IPS-15b (cell line): Measurements from ENCODE around the gene CRAMP1.

ENCODE experiments used
- H3K27me3 ChIP-seq: one replicate; pipeline ENCODE4 v1.6.1; 2013; ENCODE audit warnings: low read length; ENCODE audit not compliant: control insufficient read depth, insufficient read depth
- H3K36me3 ChIP-seq: one replicate; pipeline ENCODE4 v1.6.1; 2013; ENCODE audit warnings: low read length; ENCODE audit not compliant: control insufficient read depth, insufficient read depth
- H3K4me1 ChIP-seq: one replicate; pipeline ENCODE4 v1.6.1; 2013; ENCODE audit warnings: mild to moderate bottlenecking, low read length; ENCODE audit not compliant: control insufficient read depth, insufficient read depth
- H3K4me3 ChIP-seq: one replicate; pipeline ENCODE4 v1.5.1; 2013; ENCODE audit warnings: low read depth, low read length
- H3K9ac ChIP-seq: one replicate; pipeline ENCODE4 v1.6.1; 2013; ENCODE audit warnings: low read depth, mild to moderate bottlenecking, low read length
- H3K9me3 ChIP-seq: one replicate; pipeline ENCODE4 v1.6.1; 2013; ENCODE audit warnings: mild to moderate bottlenecking, low read length; ENCODE audit not compliant: control insufficient read depth, insufficient read depth

The CRAMP1 gene

GRCh38 chr16:1621851-1622250 is 9.7 kb downstream of the CRAMP1 start:
- Histone ChIP-seq H3K36me3 (peaks cover 4% of the 10 kb centered on the region), H3K9ac (no peak overlapping the region), H3K4me3 (no peak overlapping the region), H3K9me3 (no peaks in the 10 kb centered on the region), H3K4me1 (no peaks in the 10 kb centered on the region), H3K27me3 (no peaks in the 10 kb centered on the region)

GRCh38 chr16:1626327-1626726 is 14.2 kb downstream of the CRAMP1 start:
- Histone ChIP-seq H3K9me3 (no peaks in the 10 kb centered on the region), H3K4me3 (no peak overlapping the region), H3K9ac (no peak overlapping the region), H3K27me3 (no peaks in the 10 kb centered on the region), H3K36me3 (peaks cover 6% of the 10 kb centered on the region), H3K4me1 (no peaks in the 10 kb centered on the region)

- Histone ChIP-seq H3K9ac (no peak overlapping the region), H3K4me1 (no peaks in the 10 kb centered on the region), H3K27me3 (no peaks in the 10 kb centered on the region), H3K36me3 (peaks cover 6% of the 10 kb centered on the region), H3K4me3 (no peak overlapping the region), H3K9me3 (no peaks in the 10 kb centered on the region)
Measured at GRCh38 chr16:1626776-1627175, 14.6 kb downstream of the CRAMP1 start.

GRCh38 chr16:1630450-1631213 is 18.5 kb downstream of the CRAMP1 start:
- H3K4me3 ChIP-seq = no peak overlapping the region
- H3K4me1 ChIP-seq = no peaks in the 10 kb centered on the region
- peak overlapping the region; percentile 37 for H3K9ac ChIP-seq
- no peaks in the 10 kb centered on the region for H3K27me3 ChIP-seq
- H3K36me3 ChIP-seq = peaks cover 25% of the 10 kb centered on the region
- no peaks in the 10 kb centered on the region for H3K9me3 ChIP-seq

- no peaks in the 10 kb centered on the region for H3K9me3 ChIP-seq
- no peak overlapping the region for H3K4me3 ChIP-seq
- no peaks in the 10 kb centered on the region for H3K4me1 ChIP-seq
- no peak overlapping the region for H3K9ac ChIP-seq
- H3K36me3 ChIP-seq = peaks cover 27% of the 10 kb centered on the region
- H3K27me3 ChIP-seq = no peaks in the 10 kb centered on the region
Measured at GRCh38 chr16:1631230-1631629, 19.1 kb downstream of the CRAMP1 start.

GRCh38 chr16:1631931-1632637 is 19.9 kb downstream of the CRAMP1 start:
- Histone ChIP-seq H3K4me3 (no peak overlapping the region), H3K4me1 (no peaks in the 10 kb centered on the region), H3K36me3 (peaks cover 30% of the 10 kb centered on the region), H3K9ac (no peak overlapping the region), H3K27me3 (no peaks in the 10 kb centered on the region), H3K9me3 (no peaks in the 10 kb centered on the region)

- H3K9me3 ChIP-seq = no peaks in the 10 kb centered on the region
- peaks cover 30% of the 10 kb centered on the region for H3K36me3 ChIP-seq
- no peak overlapping the region for H3K4me3 ChIP-seq
- no peaks in the 10 kb centered on the region for H3K4me1 ChIP-seq
- no peak overlapping the region for H3K9ac ChIP-seq
- H3K27me3 ChIP-seq = no peaks in the 10 kb centered on the region
Measured at GRCh38 chr16:1632638-1632970, 20.4 kb downstream of the CRAMP1 start.

GRCh38 chr16:1633310-1633709 is 21.1 kb downstream of the CRAMP1 start:
- Histone ChIP-seq H3K9me3 (no peaks in the 10 kb centered on the region), H3K36me3 (peaks cover 33% of the 10 kb centered on the region), H3K9ac (no peak overlapping the region), H3K4me3 (no peak overlapping the region), H3K4me1 (no peaks in the 10 kb centered on the region), H3K27me3 (no peaks in the 10 kb centered on the region)

GRCh38 chr16:1634541-1634940 is 22.4 kb downstream of the CRAMP1 start:
- H3K27me3 ChIP-seq = no peaks in the 10 kb centered on the region
- no peak overlapping the region for H3K9ac ChIP-seq
- no peak overlapping the region for H3K4me3 ChIP-seq
- peaks cover 37% of the 10 kb centered on the region for H3K36me3 ChIP-seq
- H3K4me1 ChIP-seq = no peaks in the 10 kb centered on the region
- H3K9me3 ChIP-seq = no peaks in the 10 kb centered on the region

GRCh38 chr16:1635070-1635469 is 22.9 kb downstream of the CRAMP1 start:
- Histone ChIP-seq H3K4me3 (no peak overlapping the region), H3K36me3 (peaks cover 37% of the 10 kb centered on the region), H3K27me3 (no peaks in the 10 kb centered on the region), H3K4me1 (no peaks in the 10 kb centered on the region), H3K9me3 (no peaks in the 10 kb centered on the region), H3K9ac (no peak overlapping the region)

GRCh38 chr16:1637526-1637925 is 25.4 kb downstream of the CRAMP1 start:
- no peak overlapping the region for H3K4me3 ChIP-seq
- H3K9me3 ChIP-seq = no peaks in the 10 kb centered on the region
- no peaks in the 10 kb centered on the region for H3K27me3 ChIP-seq
- no peak overlapping the region for H3K9ac ChIP-seq
- peaks cover 49% of the 10 kb centered on the region for H3K36me3 ChIP-seq
- H3K4me1 ChIP-seq = no peaks in the 10 kb centered on the region

GRCh38 chr16:1638757-1639156 is 26.6 kb downstream of the CRAMP1 start:
- no peaks in the 10 kb centered on the region for H3K4me1 ChIP-seq
- H3K27me3 ChIP-seq = no peaks in the 10 kb centered on the region
- H3K36me3 ChIP-seq = peaks cover 40% of the 10 kb centered on the region
- no peak overlapping the region for H3K9ac ChIP-seq
- no peaks in the 10 kb centered on the region for H3K9me3 ChIP-seq
- no peak overlapping the region for H3K4me3 ChIP-seq
